ENCODE measurements around the gene LPCAT2. TPM values are rescaled to one million over a fixed set of nuclear protein-coding genes. Genes with fewer than 3 reads are reported as not detected.

LPCAT2 gene
- total and polyA plus RNA-seq, 8 donors: 1.4 to 36.2 (median 6.6) TPM; not detected in 1

GRCh38 chr16:55469821-55470532 is 38.9 kb upstream of the LPCAT2 start:
- H3K9me3 ChIP-seq: no peaks in the 10 kb centered on the region
- TF ChIP-seq POLR2AphosphoS5 (IDR thresholded peaks at IDR 0.05) (no peak), POLR2A (IDR thresholded peaks at IDR 0.05) (no peak), CTCF (IDR thresholded peaks at IDR 0.05) (no peak), EP300 (IDR thresholded peaks at IDR 0.05) (no peak)
- H3K36me3 ChIP-seq: no peaks in the 10 kb centered on the region
- no peak overlapping the region for H3K4me3 ChIP-seq
- peaks cover 0 to 18% (median 11%) of the 10 kb centered on the region in 4 donors for H3K4me1 ChIP-seq
- H3K27me3 ChIP-seq: no peaks in the 10 kb centered on the region
- WGBS, 5 donors: 85 to 90% (median 88%) methylated on average over 9 of the region's 9 CpGs
- peak overlapping the region in 2 of 5 donors; percentile 22 to 58 for H3K27ac ChIP-seq
- intact Hi-C loops (cut with DNase I; ENCODE audit: low total_unique reads): loop anchor here (5.0 kb wide), 1 partner anchor 72 kb away; no protein-coding TSS in a partner anchor
- no peak for DNase-seq

- H3K36me3 ChIP-seq: no peaks in the 10 kb centered on the region
- H3K27ac ChIP-seq: peak overlapping the region in 3 of 5 donors; percentile 15 to 58 (median 22)
- H3K4me1 ChIP-seq: peaks cover 0 to 14% (median 11%) of the 10 kb centered on the region in 4 donors
- no peak for TF ChIP-seq CTCF (IDR thresholded peaks at IDR 0.05)
- H3K4me3 ChIP-seq: no peak overlapping the region
- H3K27me3 ChIP-seq: no peaks in the 10 kb centered on the region
- no peaks in the 10 kb centered on the region for H3K9me3 ChIP-seq
- 41 to 62% (median 45%) methylated on average over 7 of the region's 7 CpGs for WGBS, 5 donors
- peak in 1 of 2 donors; percentile 49 for DNase-seq
- intact Hi-C loops (cut with DNase I; ENCODE audit: low total_unique reads): no loop called here
Measured at GRCh38 chr16:55470533-55471371, 38.1 kb upstream of the LPCAT2 start.

- Histone ChIP-seq H3K9me3 (no peaks in the 10 kb centered on the region), H3K4me1 (peaks cover 0 to 21% (median 11%) of the 10 kb centered on the region in 4 donors), H3K27me3 (no peaks in the 10 kb centered on the region), H3K27ac (peak overlapping the region in 2 of 5 donors; percentile 15 to 58), H3K36me3 (no peaks in the 10 kb centered on the region), H3K4me3 (no peak overlapping the region)
- DNase-seq: no peak
- intact Hi-C loops (cut with DNase I; ENCODE audit: low total_unique reads): no loop called here
- TF ChIP-seq CTCF (IDR thresholded peaks at IDR 0.05) (no peak), EP300 (IDR thresholded peaks at IDR 0.05) (no peak), POLR2A (IDR thresholded peaks at IDR 0.05) (no peak), POLR2AphosphoS5 (IDR thresholded peaks at IDR 0.05) (no peak)
- WGBS, 5 donors: 64 to 69% (median 68%) methylated on average over 4 of the region's 4 CpGs
Measured at GRCh38 chr16:55471448-55472097, 37.3 kb upstream of the LPCAT2 start.

GRCh38 chr16:55473587-55473986 is 35.3 kb upstream of the LPCAT2 start:
- peaks cover 0 to 11% (median under 1%) of the 10 kb centered on the region in 3 donors for H3K27me3 ChIP-seq
- intact Hi-C loops (cut with DNase I; ENCODE audit: low total_unique reads): no loop called here
- no peaks in the 10 kb centered on the region for H3K9me3 ChIP-seq

More at GRCh38 chr16:55473587-55473986, 35.3 kb upstream of the LPCAT2 start:
- no peaks in the 10 kb centered on the region for H3K36me3 ChIP-seq
- H3K27ac ChIP-seq: no peak overlapping the region
- H3K4me3 ChIP-seq: no peak overlapping the region
- peaks cover 0 to 28% (median 11%) of the 10 kb centered on the region in 4 donors for H3K4me1 ChIP-seq
- no peak for TF ChIP-seq POLR2A (IDR thresholded peaks at IDR 0.05)
- no peak for TF ChIP-seq POLR2AphosphoS5 (IDR thresholded peaks at IDR 0.05)
- TF ChIP-seq EP300 (IDR thresholded peaks at IDR 0.05): no peak
- no peak for TF ChIP-seq CTCF (IDR thresholded peaks at IDR 0.05)
- 92 to 98% (median 95%) methylated on average over 2 of the region's 2 CpGs for WGBS, 5 donors
- DNase-seq: no peak
